ENCODE measurements around the gene FLNB. TPM values are rescaled to one million over a fixed set of nuclear protein-coding genes. Genes with fewer than 3 reads are reported as not detected.

Gene FLNB
- total and polyA plus RNA-seq, 2 experiments from 2014 or later: 69.4 to 172 TPM

GRCh38 chr3:58105196-58105595, 97.0 kb downstream of the FLNB start:
- H3K4me2 ChIP-seq: no peak overlapping the region
- no peaks in the 10 kb centered on the region for H3K27me3 ChIP-seq
- peaks cover 36% of the 10 kb centered on the region for H3K4me1 ChIP-seq (ENCODE audit: insufficient read depth)
- 80% methylated on average over 3 of the region's 3 CpGs for WGBS (ENCODE audit: low lambda C conversion rate, missing lambda C conversion rate)
- peaks cover 10% of the 10 kb centered on the region for H3K79me2 ChIP-seq
- no peak overlapping the region for H2AFZ ChIP-seq
- peak overlapping the region; percentile 40 for H3K27ac ChIP-seq
- no peaks in the 10 kb centered on the region for H3K36me3 ChIP-seq (replicated peaks; ENCODE audit: insufficient read depth, low read depth)
- no peaks in the 10 kb centered on the region for H4K20me1 ChIP-seq (ENCODE audit: insufficient read depth, poor library complexity, severe bottlenecking)
- no peaks in the 10 kb centered on the region for H3K9me3 ChIP-seq (ENCODE audit: low read depth)
- TF ChIP-seq EZH2phosphoT487 (IDR thresholded peaks at IDR 0.05; ENCODE audit: low read depth, severe bottlenecking, unreplicated experiment) (no peak), EZH2 (IDR thresholded peaks at IDR 0.05; ENCODE audit: borderline replicate concordance) (no peak)
- DNase-seq (ENCODE audit: low spot score): no peak
- no peaks in the 10 kb centered on the region for H3K9me2 ChIP-seq (replicated peaks; ENCODE audit: insufficient read depth)
- H3K4me3 ChIP-seq: no peak overlapping the region

- Histone ChIP-seq H3K36me3 (replicated peaks; ENCODE audit: insufficient read depth, low read depth) (no peaks in the 10 kb centered on the region), H3K4me3 (no peak overlapping the region), H3K79me2 (peaks cover 10% of the 10 kb centered on the region), H3K27ac (no peak overlapping the region), H2AFZ (no peak overlapping the region), H3K9me3 (ENCODE audit: low read depth) (no peaks in the 10 kb centered on the region), H3K4me2 (no peak overlapping the region), H4K20me1 (ENCODE audit: insufficient read depth, poor library complexity, severe bottlenecking) (no peaks in the 10 kb centered on the region), H3K9me2 (replicated peaks; ENCODE audit: insufficient read depth) (no peaks in the 10 kb centered on the region), H3K27me3 (no peaks in the 10 kb centered on the region), H3K4me1 (ENCODE audit: insufficient read depth) (peaks cover 42% of the 10 kb centered on the region)
- TF ChIP-seq CTCF (IDR thresholded peaks at IDR 0.05; ENCODE audit: poor library complexity) (no peak), EZH2phosphoT487 (IDR thresholded peaks at IDR 0.05; ENCODE audit: low read depth, severe bottlenecking, unreplicated experiment) (no peak), EZH2 (IDR thresholded peaks at IDR 0.05; ENCODE audit: borderline replicate concordance) (no peak)
- no peak for DNase-seq (ENCODE audit: low spot score)
- 98% methylated on average over 2 of the region's 2 CpGs for WGBS (ENCODE audit: low lambda C conversion rate, missing lambda C conversion rate)
These were observed 97.8 kb downstream of the FLNB start for GRCh38 chr3:58106061-58106460.

GRCh38 chr3:58106640-58107039, 98.4 kb downstream of the FLNB start:
- TF ChIP-seq EZH2phosphoT487 (IDR thresholded peaks at IDR 0.05; ENCODE audit: low read depth, severe bottlenecking, unreplicated experiment) (no peak), EZH2 (IDR thresholded peaks at IDR 0.05; ENCODE audit: borderline replicate concordance) (no peak), CTCF (IDR thresholded peaks at IDR 0.05; ENCODE audit: poor library complexity) (no peak)
- Histone ChIP-seq H3K9me3 (ENCODE audit: low read depth) (no peaks in the 10 kb centered on the region), H3K4me3 (no peak overlapping the region), H3K4me2 (no peak overlapping the region), H3K27me3 (no peaks in the 10 kb centered on the region), H2AFZ (no peak overlapping the region), H4K20me1 (ENCODE audit: insufficient read depth, poor library complexity, severe bottlenecking) (no peaks in the 10 kb centered on the region), H3K36me3 (replicated peaks; ENCODE audit: insufficient read depth, low read depth) (no peaks in the 10 kb centered on the region), H3K79me2 (peaks cover 10% of the 10 kb centered on the region), H3K27ac (no peak overlapping the region), H3K4me1 (ENCODE audit: insufficient read depth) (peaks cover 41% of the 10 kb centered on the region), H3K9me2 (replicated peaks; ENCODE audit: insufficient read depth) (no peaks in the 10 kb centered on the region)
- WGBS (ENCODE audit: low lambda C conversion rate, missing lambda C conversion rate): 98% methylated on average over 8 of the region's 8 CpGs
- DNase-seq (ENCODE audit: low spot score): no peak

GRCh38 chr3:58107597-58107996, 99.4 kb downstream of the FLNB start:
- Histone ChIP-seq H3K27me3 (no peaks in the 10 kb centered on the region), H3K79me2 (peaks cover 12% of the 10 kb centered on the region), H2AFZ (no peak overlapping the region), H3K4me3 (no peak overlapping the region), H3K36me3 (replicated peaks; ENCODE audit: insufficient read depth, low read depth) (no peaks in the 10 kb centered on the region), H3K27ac (no peak overlapping the region), H3K9me2 (replicated peaks; ENCODE audit: insufficient read depth) (no peaks in the 10 kb centered on the region), H3K9me3 (ENCODE audit: low read depth) (no peaks in the 10 kb centered on the region), H3K4me2 (no peak overlapping the region), H3K4me1 (ENCODE audit: insufficient read depth) (peaks cover 41% of the 10 kb centered on the region), H4K20me1 (ENCODE audit: insufficient read depth, poor library complexity, severe bottlenecking) (no peaks in the 10 kb centered on the region)
- DNase-seq (ENCODE audit: low spot score): no peak
- TF ChIP-seq EZH2phosphoT487 (IDR thresholded peaks at IDR 0.05; ENCODE audit: low read depth, severe bottlenecking, unreplicated experiment) (no peak), CTCF (IDR thresholded peaks at IDR 0.05; ENCODE audit: poor library complexity) (no peak), EZH2 (IDR thresholded peaks at IDR 0.05; ENCODE audit: borderline replicate concordance) (no peak)
- 94% methylated on average over 6 of the region's 6 CpGs for WGBS (ENCODE audit: low lambda C conversion rate, missing lambda C conversion rate)

All from hepatocyte (in vitro differentiated cells).